Gastroesophageal sphincter (tissue), 4 donors: ENCODE results near the gene GPR39. TPM values are rescaled to one million over a fixed set of nuclear protein-coding genes. Genes with fewer than 3 reads are reported as not detected.

Experiments used
- ATAC-seq: fragments of 150-250 bp; one replicate; pipeline ENCODE4 v1.9.1; 2016; ENCODE audit warnings: mild to moderate bottlenecking, moderate library complexity
- H3K27ac ChIP-seq, 4 donors: fragments of 200-600 bp; sonication (generic) in 3 of 4; 1 replicate in 3 of 4; 2 replicates in 1 of 4; pipeline ENCODE4 v1.5.1; 2016 to 2019
- H3K27me3 ChIP-seq: fragments of 200-600 bp; sonication (generic); one replicate; pipeline ENCODE4 v1.5.1; 2019
- H3K36me3 ChIP-seq, 2 donors: fragments of 200-600 bp; sonication (generic); one replicate each; pipeline ENCODE4 v1.5.1; 2019; ENCODE audit warnings: control low read depth in 1 of 2
- H3K4me1 ChIP-seq, 3 donors: fragments of 200-600 bp; sonication (generic); 1 replicate in 2 of 3; 2 replicates in 1 of 3; pipeline ENCODE4 v1.5.1; 2016 to 2019; ENCODE audit warnings: control low read depth in 2 of 3
- H3K4me3 ChIP-seq, 2 donors: fragments of 200-600 bp; sonication (generic); one replicate each; pipeline ENCODE4 v1.5.1; 2019; ENCODE audit warnings: mild to moderate bottlenecking in 1 of 2, moderate library complexity in 1 of 2
- H3K9me3 ChIP-seq, 3 donors: fragments of 200-600 bp; sonication (generic); one replicate each; pipeline ENCODE4 v1.5.1; 2017 to 2019; ENCODE audit warnings: control low read depth in 2 of 3
- EP300 ChIP-seq: sonication (generic); formaldehyde crosslinking; IDR thresholded peaks from one replicate; pipeline ENCODE4 v1.6.1; 2017; ENCODE audit warnings: antibody characterized with exemption, mild to moderate bottlenecking
- POLR2A ChIP-seq, 2 donors: fragments of 450-650 bp; IDR thresholded peaks; one replicate each; pipeline ENCODE4 v1.6.1; 2017; ENCODE audit warnings: antibody characterized with exemption in 2 of 2, mild to moderate bottlenecking in 2 of 2, moderate library complexity in 1 of 2
- POLR2AphosphoS5 ChIP-seq: sonication (generic); formaldehyde crosslinking; IDR thresholded peaks from one replicate; pipeline ENCODE4 v1.6.1; 2017; ENCODE audit warnings: antibody characterized with exemption
- WGBS, 2 donors: methylation state at CpG; one replicate each; pipeline ENCODE4 v1.1.5; 2018; ENCODE audit warnings: low coverage in 1 of 2; 5-methylcytosine and 5-hydroxymethylcytosine counted together
- total RNA-seq, 4 donors: library from RNA; depleted of rRNA; stranded (reverse); fragments of >200 nt; gene quantifications; one replicate each; pipeline ENCODE4 v1.1.0, GENCODE V29; 2016
- TF ChIP-seq, protein P1 (sequence below), 4 experiments: fragments of 200-600 bp in 2 of 4; fragments of 450-650 bp in 2 of 4; sonication (generic) in 1 of 4; IDR thresholded peaks; one replicate each; pipeline ENCODE4 v1.5.1; 2017 to 2019; ENCODE audit warnings: antibody characterized with exemption in 4 of 4, mild to moderate bottlenecking in 2 of 4, moderate library complexity in 2 of 4

The GPR39 gene
- total RNA-seq, 4 donors from 2014 or later = 0.46 to 2.6 (median 0.69) TPM; not detected in 1

DNA sequence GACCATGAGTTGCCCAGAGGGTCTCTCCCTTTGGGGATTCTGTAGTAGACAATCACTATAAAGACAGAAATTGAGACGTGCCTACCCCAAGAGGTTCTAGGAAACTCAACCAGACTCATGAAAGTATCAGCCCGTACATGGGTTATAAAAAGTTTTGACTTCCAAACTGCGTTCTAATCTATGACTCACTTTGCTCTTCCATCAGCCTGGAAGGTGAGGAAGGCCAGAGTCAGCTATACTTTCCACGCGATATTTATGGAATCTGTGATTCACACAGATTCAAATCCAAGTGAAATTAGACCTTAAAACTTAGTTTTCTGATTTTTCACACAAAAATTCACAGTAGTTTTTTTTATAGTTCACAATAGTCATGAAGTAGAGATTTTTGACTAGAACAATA is 261.1 kb downstream of the GPR39 start:
- 83 to 96% methylated on average over 5 of the region's 5 CpGs for WGBS, 2 donors
- Histone ChIP-seq H3K4me3 (no peak overlapping the region), H3K9me3 (no peaks in the 10 kb centered on the region), H3K4me1 (no peaks in the 10 kb centered on the region), H3K27ac (no peak overlapping the region), H3K27me3 (peaks cover 18% of the 10 kb centered on the region), H3K36me3 (no peaks in the 10 kb centered on the region)
- TF ChIP-seq EP300 (no peak), POLR2AphosphoS5 (no peak), POLR2A (IDR thresholded peaks at IDR 0.05) (no peak)
- TF ChIP-seq, protein P1, sequence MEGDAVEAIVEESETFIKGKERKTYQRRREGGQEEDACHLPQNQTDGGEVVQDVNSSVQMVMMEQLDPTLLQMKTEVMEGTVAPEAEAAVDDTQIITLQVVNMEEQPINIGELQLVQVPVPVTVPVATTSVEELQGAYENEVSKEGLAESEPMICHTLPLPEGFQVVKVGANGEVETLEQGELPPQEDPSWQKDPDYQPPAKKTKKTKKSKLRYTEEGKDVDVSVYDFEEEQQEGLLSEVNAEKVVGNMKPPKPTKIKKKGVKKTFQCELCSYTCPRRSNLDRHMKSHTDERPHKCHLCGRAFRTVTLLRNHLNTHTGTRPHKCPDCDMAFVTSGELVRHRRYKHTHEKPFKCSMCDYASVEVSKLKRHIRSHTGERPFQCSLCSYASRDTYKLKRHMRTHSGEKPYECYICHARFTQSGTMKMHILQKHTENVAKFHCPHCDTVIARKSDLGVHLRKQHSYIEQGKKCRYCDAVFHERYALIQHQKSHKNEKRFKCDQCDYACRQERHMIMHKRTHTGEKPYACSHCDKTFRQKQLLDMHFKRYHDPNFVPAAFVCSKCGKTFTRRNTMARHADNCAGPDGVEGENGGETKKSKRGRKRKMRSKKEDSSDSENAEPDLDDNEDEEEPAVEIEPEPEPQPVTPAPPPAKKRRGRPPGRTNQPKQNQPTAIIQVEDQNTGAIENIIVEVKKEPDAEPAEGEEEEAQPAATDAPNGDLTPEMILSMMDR (IDR thresholded peaks at IDR 0.05) = no peak
- no peak for ATAC-seq

DNA sequence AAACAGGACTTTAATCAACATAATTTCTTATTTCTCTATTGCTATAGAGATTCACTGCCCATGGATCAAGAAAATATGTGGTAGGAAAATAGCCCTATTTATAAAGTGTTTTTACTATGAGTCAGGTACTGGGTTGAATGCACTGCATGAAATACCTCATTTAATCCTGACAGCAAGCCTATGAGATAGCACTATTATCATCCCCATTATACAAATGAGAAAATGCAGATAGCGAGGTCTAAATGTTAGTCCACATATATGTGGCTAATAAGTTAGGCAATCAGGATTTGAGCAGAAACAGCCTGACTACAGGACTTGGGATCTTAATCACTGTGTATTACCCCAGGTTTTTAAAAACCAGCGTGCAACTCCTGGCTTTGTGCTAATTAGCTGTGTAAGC is 261.9 kb downstream of the GPR39 start:
- Histone ChIP-seq H3K36me3 (no peaks in the 10 kb centered on the region), H3K4me3 (no peak overlapping the region), H3K4me1 (no peaks in the 10 kb centered on the region), H3K27me3 (peaks cover 16% of the 10 kb centered on the region), H3K27ac (no peak overlapping the region), H3K9me3 (no peaks in the 10 kb centered on the region)
- ATAC-seq = no peak
- TF ChIP-seq POLR2A (IDR thresholded peaks at IDR 0.05) (no peak), EP300 (no peak), POLR2AphosphoS5 (no peak)
- TF ChIP-seq, protein P1 (IDR thresholded peaks at IDR 0.05) = no peak
- 92% methylated on average over 2 of the region's 2 CpGs; no CpG with 5 or more reads in 1 of the 2 donors for WGBS, 2 donors

DNA sequence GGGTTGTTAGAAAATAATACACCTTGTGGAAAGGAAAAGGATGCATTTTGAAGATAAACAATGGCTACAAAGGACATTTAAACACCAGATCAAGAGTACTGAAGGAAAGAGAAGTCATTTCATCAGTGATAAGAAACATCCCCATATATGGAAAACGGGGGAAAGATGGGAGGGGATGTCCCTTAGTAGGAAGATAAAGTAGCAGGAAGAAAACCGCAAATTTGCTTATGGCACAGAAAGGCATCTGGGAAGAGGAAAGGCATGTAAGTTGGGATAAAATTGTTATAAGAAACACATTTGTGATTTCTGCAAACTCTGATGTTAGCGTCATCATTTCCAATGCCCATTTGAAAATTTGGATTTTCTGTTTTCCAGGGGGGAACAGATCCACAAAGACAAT is 263.9 kb downstream of the GPR39 start:
- no peak overlapping the region for H3K4me3 ChIP-seq
- no peak overlapping the region for H3K27ac ChIP-seq
- H3K36me3 ChIP-seq = no peaks in the 10 kb centered on the region
- ATAC-seq = no peak
- H3K9me3 ChIP-seq = no peaks in the 10 kb centered on the region
- 68 to 100% methylated on average over 1 to 3 of the region's 3 CpGs for WGBS, 2 donors
- H3K4me1 ChIP-seq = no peaks in the 10 kb centered on the region
- no peak for TF ChIP-seq POLR2AphosphoS5
- H3K27me3 ChIP-seq = peaks cover 10% of the 10 kb centered on the region

DNA sequence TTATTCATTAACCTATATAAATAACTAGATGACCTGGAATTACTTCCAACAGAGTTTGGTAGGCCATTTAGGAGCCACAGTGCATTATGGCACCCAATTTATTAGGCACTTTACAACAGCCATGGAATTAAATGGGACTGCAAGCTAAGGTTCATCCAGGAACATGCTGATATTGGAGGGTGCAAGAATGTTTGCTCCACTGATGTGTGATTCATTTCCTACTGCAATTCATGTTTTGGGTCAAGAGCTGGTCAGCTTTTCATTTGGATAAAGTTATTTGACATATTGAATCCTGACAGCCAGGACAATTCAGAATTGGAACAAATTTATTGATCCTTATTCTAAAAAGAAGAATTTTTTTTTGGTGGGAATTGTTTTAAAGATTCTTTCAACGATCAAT is 265.2 kb downstream of the GPR39 start:
- H3K36me3 ChIP-seq = no peaks in the 10 kb centered on the region
- H3K27me3 ChIP-seq = peaks cover 10% of the 10 kb centered on the region
- no peak overlapping the region for H3K4me3 ChIP-seq
- H3K27ac ChIP-seq = no peak overlapping the region
- H3K4me1 ChIP-seq = no peaks in the 10 kb centered on the region
- WGBS, 2 donors = 85 to 92% methylated on average over 1 of the region's 1 CpG
- no peaks in the 10 kb centered on the region for H3K9me3 ChIP-seq
- no peak for TF ChIP-seq POLR2AphosphoS5
- TF ChIP-seq, protein P1 (IDR thresholded peaks at IDR 0.05) = no peak
- TF ChIP-seq EP300 = no peak
- no peak for TF ChIP-seq POLR2A (IDR thresholded peaks at IDR 0.05)
- no peak for ATAC-seq

DNA sequence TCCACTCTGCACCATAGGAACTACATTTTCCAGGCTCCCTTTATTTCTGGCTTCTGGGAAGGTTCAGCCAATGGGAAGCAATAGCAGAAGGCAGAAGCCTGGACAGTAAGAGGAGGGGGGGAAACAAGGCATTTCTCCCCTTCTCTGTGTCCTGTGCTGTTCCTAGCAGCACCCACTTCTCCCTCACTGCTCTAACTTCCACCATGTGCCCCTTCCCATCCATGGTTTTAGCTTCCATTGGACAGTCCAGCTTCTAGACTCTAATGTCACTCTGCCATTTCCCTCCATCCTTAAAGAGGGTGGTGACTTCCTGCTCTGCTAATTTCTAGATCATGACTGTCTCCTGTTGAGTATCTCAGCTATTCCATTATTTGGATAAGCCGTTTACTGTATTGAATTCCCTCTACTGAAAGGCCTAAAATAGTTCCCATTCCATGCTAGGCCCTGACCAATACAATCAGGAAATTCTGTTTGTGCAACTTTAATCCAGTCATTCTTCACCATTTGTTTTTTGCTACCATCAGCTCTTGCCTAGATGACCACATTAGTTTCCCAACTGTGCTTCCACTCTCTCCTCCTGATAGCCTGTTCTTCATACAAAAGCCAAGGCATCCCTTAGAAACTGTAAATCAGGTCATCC is 274.2 kb downstream of the GPR39 start:
- H3K36me3 ChIP-seq = no peaks in the 10 kb centered on the region
- no peak overlapping the region for H3K4me3 ChIP-seq
- no peak overlapping the region for H3K27ac ChIP-seq
- no peak for TF ChIP-seq POLR2AphosphoS5
- TF ChIP-seq, protein P1 (IDR thresholded peaks at IDR 0.05) = no peak
- TF ChIP-seq EP300 = no peak
- TF ChIP-seq POLR2A (IDR thresholded peaks at IDR 0.05) = no peak
- ATAC-seq = no peak
- no peaks in the 10 kb centered on the region for H3K4me1 ChIP-seq
- H3K27me3 ChIP-seq = no peaks in the 10 kb centered on the region
- 63 to 82% methylated on average over 1 of the region's 1 CpG for WGBS, 2 donors
- H3K9me3 ChIP-seq = no peaks in the 10 kb centered on the region
